Measurements from ENCODE around the gene DRD5. TPM values are rescaled to one million over a fixed set of nuclear protein-coding genes. Genes with fewer than 3 reads are reported as not detected.

Gene DRD5
- total and polyA plus RNA-seq, 10 of the 15 experiments (the other 5 are each of a cell fraction or from before 2014, with no cell fraction given) = not detected

GRCh38 chr4:9825049-9825448, 43.6 kb downstream of the DRD5 start (continued):
- TF ChIP-seq SREBF2 (IDR thresholded peaks at IDR 0.05; ENCODE audit: low read length) (no peak), CHD2 (IDR thresholded peaks at IDR 0.05; ENCODE audit: borderline replicate concordance, low read depth, low read length) (no peak), MTA2 (IDR thresholded peaks at IDR 0.05; ENCODE audit: low read depth) (0 out of 2 replicates have a peak, but pooled peaks have one; percentile 21), PAX8 (IDR thresholded peaks at IDR 0.05) (no peak), ZBTB4 (CRISPR knock-in tag; IDR thresholded peaks at IDR 0.05) (no peak), EED (IDR thresholded peaks at IDR 0.05; ENCODE audit: low read depth) (no peak), ZNF622 (IDR thresholded peaks at IDR 0.05) (no peak)

- no peak for FAIRE-seq
- no peak for ATAC-seq
- Histone ChIP-seq H2AFZ (ENCODE audit: control insufficient read depth, low read depth, low read length) (no peak overlapping the region), H3K36me3 (ENCODE audit: control insufficient read depth in 2 of 2, insufficient read depth in 2 of 2, low read length in 1 of 2) (no peaks in the 10 kb centered on the region), H3K9ac (ENCODE audit: control insufficient read depth, insufficient read depth, low read length) (no peak overlapping the region), H3K4me1 (ENCODE audit: control insufficient read depth, insufficient read depth, low read length) (no peaks in the 10 kb centered on the region), H3K4me3 (no peak overlapping the region), H4K20me1 (ENCODE audit: control insufficient read depth, insufficient read depth) (no peaks in the 10 kb centered on the region), H3K4me2 (ENCODE audit: control insufficient read depth, insufficient read depth) (no peak overlapping the region), H3K27ac (ENCODE audit: control insufficient read depth, insufficient read depth) (no peak overlapping the region), H3K9me3 (replicated peaks; ENCODE audit: control insufficient read depth, insufficient read depth, low read length) (no peaks in the 10 kb centered on the region), H3K79me2 (ENCODE audit: control insufficient read depth, insufficient read depth, low read length) (no peaks in the 10 kb centered on the region), H3K27me3 (replicated peaks in 1 of 2; ENCODE audit: control insufficient read depth in 2 of 2, insufficient read depth in 2 of 2, low read length in 1 of 2) (no peaks in the 10 kb centered on the region)
- ChIA-PET CTCF (interaction anchor here (0.8 kb wide), 3 partner anchors 20 to 101 kb away, joined by 3 read pairs; no protein-coding TSS in a partner anchor), RAD21 (ENCODE audit: unreplicated experiment) (interaction anchor here (0.7 to 1.5 kb wide), 3 partner anchors 53 to 188 kb away, joined by 3 to 6 read pairs (median 5); no protein-coding TSS in a partner anchor), POLR2A (no interaction called here), SMC1A (ENCODE audit: uncharacterized antibody, unreplicated experiment) (interaction anchor here (1.2 to 2.0 kb wide), 4 partner anchors 19 to 187 kb away, joined by 5 to 6 read pairs (median 6); no protein-coding TSS in a partner anchor)
- WGBS (ENCODE audit: insufficient coverage, insufficient replicate concordance, low lambda C conversion rate, missing lambda C conversion rate) = 5% methylated on average over 1 of the region's 1 CpG
- DNase-seq (ENCODE audit: low read depth, low spot score) = no peak
- BruUV-seq (replicated peaks) = no TSS peak
- in situ Hi-C loops (cut with MboI) (no loop called here), intact Hi-C loops (cut with micrococcal nuclease; ENCODE audit: unreplicated experiment) (no loop called here)
- TF ChIP-seq SMC3 (IDR thresholded peaks at IDR 0.05; ENCODE audit: borderline replicate concordance, low read length) (no peak), RAD21 (IDR thresholded peaks at IDR 0.05; ENCODE audit: insufficient read depth, low read depth, low read length) (no peak), ZBTB40 (IDR thresholded peaks at IDR 0.05; ENCODE audit: borderline replicate concordance) (no peak), MYC (IDR thresholded peaks at IDR 0.05; ENCODE audit: insufficient read depth, insufficient read length, insufficient replicate concordance, low read length, severe bottlenecking) (no peak), GATAD2B (conservative IDR thresholded peaks at IDR 0.05; ENCODE audit: low read depth) (no peak), USF1 (IDR thresholded peaks at IDR 0.05; ENCODE audit: borderline replicate concordance, extremely low read length, insufficient read depth, low read depth, low read length) (no peak), NFXL1 (IDR thresholded peaks at IDR 0.05; ENCODE audit: borderline replicate concordance) (no peak), SMARCA5 (IDR thresholded peaks at IDR 0.05) (no peak), STAT1 (conservative IDR thresholded peaks at IDR 0.05) (no peak)
These were observed 45.1 kb downstream of the DRD5 start for GRCh38 chr4:9826551-9826950.

All from GM12878 (cell line).